ENCODE measurements around the gene FHOD3.

The FHOD3 gene

DNA sequence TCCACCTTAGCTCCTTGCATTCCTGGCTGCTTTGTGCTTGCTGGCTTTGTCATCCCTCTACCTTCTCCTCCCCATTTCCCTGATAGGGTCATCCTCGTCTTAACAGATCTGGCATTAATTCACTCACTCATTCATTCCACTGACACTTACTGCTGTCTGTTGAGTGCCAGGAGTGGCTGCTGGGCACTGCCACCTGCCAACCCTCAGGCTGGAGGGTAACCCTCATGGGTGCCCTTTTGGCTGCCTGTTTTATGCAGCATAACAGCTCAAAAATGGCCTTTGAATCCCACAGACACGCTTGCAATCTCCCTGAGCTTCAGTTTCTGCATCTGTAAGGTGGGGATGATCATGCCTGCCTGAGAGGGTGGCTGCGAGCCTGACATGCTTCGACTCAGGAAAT lies 25.2 kb downstream of the FHOD3 start:
- DNase-seq (ENCODE audit: low read depth), result no peak

DNA sequence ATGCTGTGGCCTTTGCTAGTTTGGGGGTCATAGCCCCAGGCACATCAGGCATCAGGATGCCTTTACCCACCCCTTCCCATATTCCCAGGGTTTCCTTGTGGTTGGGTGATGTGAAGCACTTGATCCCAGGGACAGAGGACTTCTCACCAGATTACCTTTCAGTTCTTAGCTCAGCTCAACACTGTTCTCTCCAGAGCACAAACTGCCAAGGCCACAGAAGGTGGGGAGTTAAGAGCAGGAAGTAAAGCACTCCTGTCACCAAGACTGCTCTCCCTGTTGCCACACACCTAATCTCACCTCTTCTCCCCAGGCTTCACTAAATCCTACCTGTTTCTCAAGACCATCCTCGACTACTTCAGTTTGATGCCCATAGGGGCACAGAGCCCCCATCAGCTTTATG lies 25.9 kb downstream of the FHOD3 start:
- DNase-seq (ENCODE audit: low read depth), result no peak

- DNase-seq (ENCODE audit: low read depth), result no peak
Observed at GRCh38 chr18:36325846-36326245, 28.3 kb downstream of the FHOD3 start.

DNA sequence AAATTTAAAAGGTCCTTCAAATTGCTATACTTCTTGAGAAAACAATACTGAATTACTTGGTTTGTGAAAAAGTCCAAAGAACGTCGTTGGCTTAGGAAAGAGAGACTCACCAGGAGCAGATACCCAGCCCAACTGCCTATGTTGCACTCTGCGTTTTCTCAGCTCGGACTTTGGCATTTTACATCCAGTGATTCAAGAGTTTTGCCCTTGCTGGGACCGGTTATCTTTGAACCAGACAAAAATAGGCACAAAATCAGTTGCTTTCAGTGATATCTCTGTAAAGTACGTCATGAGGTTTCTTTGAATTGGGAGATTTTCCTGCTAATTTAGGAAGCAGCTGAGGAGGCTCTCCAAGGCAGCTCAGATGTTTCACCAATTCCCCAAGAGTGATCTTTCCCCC lies 29.3 kb downstream of the FHOD3 start:
- no peak for DNase-seq (ENCODE audit: low read depth)

DNA sequence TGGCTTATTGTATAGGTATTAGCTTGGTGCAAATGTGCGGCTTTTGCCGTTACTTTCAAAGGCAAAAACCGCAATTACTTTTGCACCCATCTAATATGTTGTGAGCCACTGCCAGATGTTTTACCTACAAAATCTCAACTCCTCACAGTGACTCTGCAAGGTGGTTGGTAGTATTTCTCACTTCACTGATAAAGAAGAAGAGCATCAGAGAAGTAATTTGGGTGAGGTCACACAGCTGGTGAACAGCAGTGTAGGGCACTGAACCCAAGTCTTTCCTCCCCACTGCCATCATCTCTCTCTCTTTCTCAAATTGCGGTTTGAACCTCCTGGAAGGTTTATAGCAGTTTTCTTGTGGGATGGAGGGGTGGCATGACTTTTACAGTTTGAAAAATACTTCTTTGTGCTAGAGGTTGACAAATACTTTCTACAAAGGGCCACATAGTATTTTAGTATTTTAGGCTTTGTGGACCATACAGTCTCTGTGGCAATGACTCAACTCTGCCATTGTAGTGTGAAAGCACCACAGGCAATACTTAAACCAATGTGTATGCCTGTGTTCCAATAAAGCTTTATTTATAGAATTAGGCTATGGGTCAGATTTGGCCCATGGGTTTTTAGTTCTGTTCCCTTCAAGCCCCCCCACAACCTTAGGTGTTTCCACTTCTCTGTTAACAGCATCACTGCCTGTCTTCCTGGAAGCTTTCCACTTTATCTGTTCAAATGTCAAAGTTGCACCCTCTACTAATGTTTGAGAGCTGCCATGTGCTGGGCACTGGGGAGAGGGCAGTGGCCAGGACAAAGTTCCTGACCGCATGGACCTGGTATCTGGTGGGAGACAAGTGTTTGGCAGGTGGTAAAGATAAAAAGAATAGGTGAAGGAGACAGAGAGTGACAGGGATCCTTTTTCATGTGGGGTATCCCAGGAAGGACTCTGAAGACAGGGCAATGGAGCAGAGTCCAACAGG lies 30.1 kb downstream of the FHOD3 start:
- DNase-seq (ENCODE audit: low read depth), result no peak

GRCh38 chr18:36328385-36328858 lies 30.9 kb downstream of the FHOD3 start:
- no peak for DNase-seq (ENCODE audit: low read depth)

DNA sequence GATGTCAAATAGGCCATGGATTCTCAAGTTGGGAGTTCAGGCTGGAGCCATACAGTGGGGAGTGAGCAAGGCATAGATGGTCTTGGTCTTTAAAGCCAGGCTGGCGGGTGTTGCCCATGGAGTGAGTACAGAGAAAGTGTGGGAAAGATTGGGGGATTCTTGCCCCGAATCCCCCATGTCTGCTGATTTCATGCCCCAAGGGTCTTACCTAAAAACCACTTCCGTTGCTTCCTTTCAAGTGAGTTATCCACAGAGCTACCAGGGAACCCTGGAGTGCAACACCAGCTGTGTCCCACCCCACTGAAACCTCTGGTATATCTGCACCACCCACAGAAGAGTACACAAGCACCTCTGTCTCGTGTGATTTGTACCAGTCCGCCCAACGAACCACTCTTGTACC lies 31.4 kb downstream of the FHOD3 start:
- no peak for DNase-seq (ENCODE audit: low read depth)

- no peak for DNase-seq (ENCODE audit: low read depth)
Observed at GRCh38 chr18:36329684-36330434, 32.3 kb downstream of the FHOD3 start.

GRCh38 chr18:36330435-36331052 lies 33.0 kb downstream of the FHOD3 start:
- no peak for DNase-seq (ENCODE audit: low read depth)

- DNase-seq (ENCODE audit: low read depth), result no peak
Observed at GRCh38 chr18:36331521-36331971, 34.0 kb downstream of the FHOD3 start.

DNA sequence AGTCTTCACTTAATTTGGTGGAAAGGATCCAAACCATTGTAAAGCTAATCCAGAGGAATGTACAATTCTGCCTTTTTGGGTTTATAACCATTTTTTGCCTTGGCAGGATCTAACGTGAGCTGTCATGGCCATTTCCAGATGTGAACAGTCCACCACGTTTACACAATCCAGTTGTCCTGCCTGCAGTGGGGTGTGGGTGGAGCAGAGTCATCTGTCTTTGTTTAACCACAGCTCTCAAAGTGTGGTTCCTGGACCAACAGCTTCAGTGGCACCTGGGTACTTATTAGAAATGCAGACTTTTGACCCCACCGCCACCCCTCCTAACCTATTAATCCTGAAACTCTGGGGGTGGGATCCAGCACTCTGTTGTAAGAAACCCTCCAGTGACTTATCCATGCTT lies 35.9 kb downstream of the FHOD3 start:
- DNase-seq (ENCODE audit: low read depth), result peak; percentile 91

DNA sequence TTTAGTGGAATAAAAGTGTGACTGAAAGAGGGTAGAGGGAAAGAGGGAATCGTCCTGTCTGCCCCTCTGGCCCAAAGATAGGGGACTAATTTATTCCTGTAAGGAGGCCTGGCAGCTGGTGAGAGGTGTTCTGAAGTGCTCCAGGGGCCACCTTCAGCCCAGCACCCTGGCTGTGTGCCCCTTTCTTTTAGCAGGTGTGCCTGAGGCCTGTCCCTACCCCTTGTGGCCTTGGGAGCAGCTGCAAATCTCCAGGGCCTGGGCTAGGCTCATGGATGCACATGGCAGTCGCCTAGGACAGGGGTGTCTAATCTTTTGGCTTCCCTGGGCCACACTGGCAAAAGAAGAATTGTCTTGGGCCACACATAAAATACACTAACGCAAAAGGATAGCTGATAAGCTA lies 37.3 kb downstream of the FHOD3 start:
- no peak for DNase-seq (ENCODE audit: low read depth)

GRCh38 chr18:36335476-36336279 lies 38.2 kb downstream of the FHOD3 start:
- DNase-seq (ENCODE audit: low read depth), result peak; percentile 92

DNA sequence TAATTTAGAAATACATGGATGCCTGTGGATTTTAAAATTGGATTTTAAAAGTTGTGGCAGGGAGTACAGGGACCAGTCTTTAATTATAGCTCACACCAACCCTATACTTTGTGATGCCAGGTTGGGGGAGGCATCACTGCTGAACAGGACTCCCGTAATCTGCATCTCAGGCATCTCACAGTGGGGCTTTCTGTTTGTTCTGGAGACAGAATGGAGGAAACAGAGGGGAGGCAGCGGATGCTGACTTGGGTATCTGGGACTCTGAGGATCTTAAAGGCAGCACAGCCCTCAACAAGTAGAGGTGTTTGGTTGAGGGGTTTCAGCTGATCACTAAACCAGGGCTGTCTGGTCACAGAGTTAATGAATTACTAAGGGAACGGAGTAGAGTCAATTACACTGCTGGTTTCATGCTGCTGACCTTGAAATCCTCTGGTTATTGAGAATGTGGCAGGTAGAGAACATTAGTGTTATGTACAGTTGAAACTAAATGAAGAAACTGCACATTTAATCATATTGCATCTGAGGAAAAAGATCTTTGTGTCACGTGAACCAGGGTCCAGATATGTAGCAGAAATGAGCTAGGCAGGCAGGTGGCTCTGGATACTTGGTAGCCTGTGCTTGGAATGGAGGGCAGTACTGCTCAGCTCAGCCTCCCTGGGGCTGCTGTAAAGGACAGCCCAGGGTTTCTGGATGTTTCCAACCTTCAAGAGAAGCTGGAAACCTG lies 40.3 kb downstream of the FHOD3 start:
- DNase-seq (ENCODE audit: low read depth), result no peak

DNA sequence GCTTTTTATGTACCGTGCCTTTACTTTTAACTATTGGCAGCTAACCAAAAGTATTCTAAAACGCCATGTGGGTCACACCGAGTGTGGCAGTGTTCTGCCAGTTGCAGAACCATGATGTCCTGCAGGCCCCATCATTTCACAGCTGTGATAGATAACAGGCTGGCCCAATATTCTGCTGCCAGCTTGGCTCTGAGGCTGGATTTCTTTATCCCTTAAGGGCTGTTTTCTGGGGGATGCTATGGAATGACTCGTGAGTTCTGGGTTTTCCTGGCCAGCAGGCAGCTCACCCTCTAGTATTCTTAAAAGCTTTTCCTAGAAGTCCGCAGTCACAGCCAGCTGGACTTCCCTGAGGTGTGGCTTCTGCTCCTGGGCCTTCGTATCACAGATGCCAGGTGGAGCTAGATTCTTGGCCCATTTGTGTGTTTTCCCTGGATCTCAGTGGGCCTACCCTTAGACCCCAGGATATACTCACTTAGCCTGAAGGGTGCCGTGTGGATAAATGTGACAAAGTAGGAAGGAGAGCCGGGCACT lies 41.0 kb downstream of the FHOD3 start:
- DNase-seq (ENCODE audit: low read depth), result no peak

DNA sequence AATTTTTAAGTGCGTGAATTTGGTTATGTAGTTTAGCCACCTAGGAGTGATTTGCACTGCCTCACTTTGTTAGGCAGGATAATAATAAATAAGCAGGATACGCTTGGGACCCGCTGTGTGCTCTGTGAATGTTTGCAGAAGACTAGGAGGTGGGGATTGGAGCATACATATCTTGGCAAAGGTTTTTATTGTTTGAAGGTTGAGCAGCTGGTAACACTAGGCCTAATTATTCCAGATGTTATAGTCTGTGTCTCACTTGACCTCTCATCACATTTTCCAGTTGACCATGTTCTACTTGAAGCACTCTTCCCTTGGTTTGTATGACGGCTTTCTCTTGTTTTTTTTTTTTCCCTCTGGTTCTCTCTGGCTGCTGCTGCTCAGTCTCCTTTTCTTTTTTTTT lies 42.7 kb downstream of the FHOD3 start:
- DNase-seq (ENCODE audit: low read depth), result no peak

GRCh38 chr18:36341944-36342343 lies 44.4 kb downstream of the FHOD3 start:
- no peak for DNase-seq (ENCODE audit: low read depth)

DNA sequence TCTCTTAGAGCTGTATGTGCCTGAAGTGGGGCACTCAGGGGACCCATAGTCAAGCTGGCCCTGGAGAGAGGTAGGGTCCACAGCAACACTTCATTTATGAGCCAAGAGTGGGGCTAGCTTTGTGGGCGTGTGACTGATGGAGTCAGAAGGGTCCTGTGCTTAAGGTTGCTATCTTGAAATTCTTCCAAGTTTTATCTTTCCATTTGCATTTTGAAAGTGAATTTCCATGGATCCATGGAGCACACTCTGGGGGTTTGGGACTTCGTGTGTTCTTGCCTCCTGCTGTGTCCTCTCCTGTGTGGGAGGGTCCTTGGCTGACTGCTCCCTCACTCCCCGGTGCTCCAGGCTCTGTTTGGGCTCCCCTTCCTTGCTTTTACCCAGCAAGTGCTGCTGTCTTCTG lies 50.8 kb downstream of the FHOD3 start:
- no peak for DNase-seq (ENCODE audit: low read depth)

DNA sequence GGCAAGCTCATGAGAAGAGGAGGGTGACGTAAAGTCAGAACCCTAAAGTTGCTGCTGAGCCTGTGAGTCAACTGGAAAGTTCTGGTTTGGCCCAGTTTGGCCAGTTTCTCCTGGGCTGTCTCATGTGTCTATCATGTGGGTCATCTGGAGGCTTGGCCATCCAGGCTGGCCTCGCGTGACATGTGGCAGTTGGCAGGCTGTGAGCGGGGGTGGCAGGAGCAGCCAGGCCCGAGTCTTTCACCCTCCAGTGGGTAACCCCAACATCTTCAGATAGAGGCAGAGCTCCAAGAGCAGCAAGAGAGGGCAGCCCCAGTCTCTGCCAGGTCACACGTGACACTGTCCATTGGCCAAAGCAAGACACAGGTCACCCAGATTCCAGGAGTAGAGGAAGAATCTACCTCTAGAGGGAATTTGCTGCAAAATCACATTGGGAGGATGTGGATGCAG lies 51.5 kb downstream of the FHOD3 start:
- DNase-seq (ENCODE audit: low read depth), result no peak

DNA sequence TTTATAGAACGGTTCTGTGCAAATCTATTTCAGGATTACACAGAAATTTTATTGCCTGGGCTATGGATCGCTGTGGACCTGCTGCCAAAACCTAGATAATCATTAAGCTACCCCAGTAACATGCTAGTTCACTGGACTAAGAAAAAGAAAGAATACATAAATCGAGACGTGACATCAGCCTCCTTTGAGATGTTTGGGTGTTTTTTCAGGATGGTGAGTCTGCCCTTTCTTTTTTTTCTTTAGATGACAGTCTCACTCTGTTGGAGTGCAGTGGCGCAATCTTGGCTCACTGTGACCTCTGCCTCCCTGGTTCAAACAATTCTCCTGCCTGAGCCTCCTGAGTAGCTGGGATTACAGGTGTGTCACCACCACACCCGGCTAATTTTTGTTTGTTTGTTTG lies 52.0 kb downstream of the FHOD3 start:
- DNase-seq (ENCODE audit: low read depth), result no peak

GRCh38 chr18:36350251-36350651 lies 52.7 kb downstream of the FHOD3 start:
- no peak for DNase-seq (ENCODE audit: low read depth)
